Measurements from ENCODE around the gene CAB39L.

DNA sequence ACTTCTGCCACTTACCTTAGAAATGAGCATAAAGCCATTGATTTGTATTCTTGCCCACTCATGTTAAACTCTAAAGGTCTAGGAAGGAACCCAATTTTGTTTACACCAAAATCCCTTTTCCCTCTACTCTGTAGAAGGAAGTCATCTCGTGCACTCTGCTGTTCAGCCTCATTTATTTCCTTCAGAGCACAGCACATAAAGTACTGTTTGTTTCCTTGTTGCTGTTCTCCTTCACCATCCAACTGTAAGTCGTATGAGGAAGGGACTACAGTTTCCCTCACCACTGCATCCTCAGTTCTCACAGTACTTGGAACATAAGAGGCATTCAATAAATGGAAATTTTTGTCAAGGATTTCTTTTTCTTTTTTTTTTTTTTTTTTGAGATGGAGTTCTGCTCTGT is 171.6 kb downstream of the CAB39L start:
- TF ChIP-seq ERF (CRISPR knock-in tag; IDR thresholded peaks at IDR 0.05) = no peak
- TF ChIP-seq ZNF343 (CRISPR knock-in tag; IDR thresholded peaks at IDR 0.05) = no peak
- TF ChIP-seq, protein P1, sequence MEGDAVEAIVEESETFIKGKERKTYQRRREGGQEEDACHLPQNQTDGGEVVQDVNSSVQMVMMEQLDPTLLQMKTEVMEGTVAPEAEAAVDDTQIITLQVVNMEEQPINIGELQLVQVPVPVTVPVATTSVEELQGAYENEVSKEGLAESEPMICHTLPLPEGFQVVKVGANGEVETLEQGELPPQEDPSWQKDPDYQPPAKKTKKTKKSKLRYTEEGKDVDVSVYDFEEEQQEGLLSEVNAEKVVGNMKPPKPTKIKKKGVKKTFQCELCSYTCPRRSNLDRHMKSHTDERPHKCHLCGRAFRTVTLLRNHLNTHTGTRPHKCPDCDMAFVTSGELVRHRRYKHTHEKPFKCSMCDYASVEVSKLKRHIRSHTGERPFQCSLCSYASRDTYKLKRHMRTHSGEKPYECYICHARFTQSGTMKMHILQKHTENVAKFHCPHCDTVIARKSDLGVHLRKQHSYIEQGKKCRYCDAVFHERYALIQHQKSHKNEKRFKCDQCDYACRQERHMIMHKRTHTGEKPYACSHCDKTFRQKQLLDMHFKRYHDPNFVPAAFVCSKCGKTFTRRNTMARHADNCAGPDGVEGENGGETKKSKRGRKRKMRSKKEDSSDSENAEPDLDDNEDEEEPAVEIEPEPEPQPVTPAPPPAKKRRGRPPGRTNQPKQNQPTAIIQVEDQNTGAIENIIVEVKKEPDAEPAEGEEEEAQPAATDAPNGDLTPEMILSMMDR (CRISPR knock-in tag; IDR thresholded peaks at IDR 0.05) = no peak
- no peak for TF ChIP-seq TCF7 (IDR thresholded peaks at IDR 0.05; ENCODE audit: low read depth)
- no peak for TF ChIP-seq EHMT2 (IDR thresholded peaks at IDR 0.05; ENCODE audit: borderline replicate concordance, low read depth, low read length)

All from HepG2 (cell line).